Large intestine (tissue), 3 donors: ENCODE results near the gene KRT6B. TPM values are rescaled to one million over a fixed set of nuclear protein-coding genes. Genes with fewer than 3 reads are reported as not detected.
A peak's percentile ranks its signal among the peaks of the same experiment; 100 is the strongest.
"Not testable (repeated sequence)": the region's sequence is repeated elsewhere in the genome, so short reads cannot be mapped to it uniquely, and the experiment has no call there.

ENCODE experiments used
- DNase-seq, 2 donors: peaks; one replicate each; pipeline versions ENCODE4 v3.0.0 to v3.0.0-alpha.2; 2013
- H3K27ac ChIP-seq: one replicate; pipeline ENCODE4 v1.5.1; 2013; ENCODE audit warnings: low read length
- H3K27me3 ChIP-seq: 2 replicates; pipeline ENCODE4 v1.6.1; 2013; ENCODE audit warnings: low read length; ENCODE audit not compliant: control insufficient read depth, insufficient read depth
- H3K36me3 ChIP-seq: 2 replicates; pipeline ENCODE4 v1.6.1; 2013; ENCODE audit warnings: low read length; ENCODE audit not compliant: control insufficient read depth, insufficient read depth
- H3K4me1 ChIP-seq: one replicate; pipeline ENCODE4 v1.6.1; 2013; ENCODE audit warnings: low read length; ENCODE audit not compliant: control insufficient read depth, insufficient read depth
- H3K4me3 ChIP-seq: one replicate; pipeline ENCODE4 v1.5.1; 2013; ENCODE audit warnings: low read length
- H3K9me3 ChIP-seq: one replicate; pipeline ENCODE4 v1.6.1; 2013; ENCODE audit warnings: mild to moderate bottlenecking, low read depth, low read length, moderate library complexity; ENCODE audit not compliant: control insufficient read depth
- WGBS: methylation state at CpG from one replicate; pipeline ENCODE4 v1.1.5; 2013; ENCODE audit warnings: low lambda C conversion rate; ENCODE audit not compliant: insufficient coverage; 5-methylcytosine and 5-hydroxymethylcytosine counted together
- polyA plus RNA-seq: library from polyadenylated mRNA; unstranded; fragments of 120-200 nt; gene quantifications from one replicate; pipeline ENCODE4 v1.2.1, GENCODE V29; 2013

Gene KRT6B
- polyA plus RNA-seq, 1 donor: not detected

- Histone ChIP-seq H3K27ac (no peak overlapping the region), H3K36me3 (no peaks in the 10 kb centered on the region), H3K27me3 (peaks cover 2% of the 10 kb centered on the region), H3K9me3 (no peaks in the 10 kb centered on the region), H3K4me1 (no peaks in the 10 kb centered on the region), H3K4me3 (no peak overlapping the region)
- peak in 1 of 2 donors; percentile 18 for DNase-seq
- no CpG with 5 or more reads among the region's 10 CpGs for WGBS
Observed at GRCh38 chr12:52415870-52416750, 35.8 kb downstream of the KRT6B start.

DNA sequence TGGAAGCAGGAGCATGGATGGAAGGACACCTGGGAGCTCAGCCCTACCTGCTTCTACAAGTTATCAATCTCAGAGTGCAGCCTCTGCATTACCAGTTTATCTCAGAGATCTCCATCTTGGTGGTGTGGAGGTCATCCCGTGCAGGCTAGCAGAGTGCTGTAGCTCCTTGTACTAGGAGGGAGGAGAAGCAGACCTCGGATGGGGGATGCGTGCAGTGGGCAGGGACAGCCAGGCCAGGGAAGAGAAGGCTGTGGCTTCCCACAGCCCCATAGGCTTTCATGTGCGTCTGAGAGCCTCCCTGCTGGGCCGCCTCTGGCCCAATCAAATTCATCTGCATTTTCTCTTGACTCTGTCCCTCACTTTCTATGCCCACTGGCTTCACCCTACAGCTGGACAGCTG is 37.0 kb downstream of the KRT6B start:
- H3K27ac ChIP-seq: no peak overlapping the region
- DNase-seq: no peak
- H3K4me1 ChIP-seq: no peaks in the 10 kb centered on the region
- H3K36me3 ChIP-seq: no peaks in the 10 kb centered on the region
- peaks cover 2% of the 10 kb centered on the region for H3K27me3 ChIP-seq
- no peak overlapping the region for H3K4me3 ChIP-seq
- no CpG with 5 or more reads among the region's 5 CpGs for WGBS
- H3K9me3 ChIP-seq: no peaks in the 10 kb centered on the region

DNA sequence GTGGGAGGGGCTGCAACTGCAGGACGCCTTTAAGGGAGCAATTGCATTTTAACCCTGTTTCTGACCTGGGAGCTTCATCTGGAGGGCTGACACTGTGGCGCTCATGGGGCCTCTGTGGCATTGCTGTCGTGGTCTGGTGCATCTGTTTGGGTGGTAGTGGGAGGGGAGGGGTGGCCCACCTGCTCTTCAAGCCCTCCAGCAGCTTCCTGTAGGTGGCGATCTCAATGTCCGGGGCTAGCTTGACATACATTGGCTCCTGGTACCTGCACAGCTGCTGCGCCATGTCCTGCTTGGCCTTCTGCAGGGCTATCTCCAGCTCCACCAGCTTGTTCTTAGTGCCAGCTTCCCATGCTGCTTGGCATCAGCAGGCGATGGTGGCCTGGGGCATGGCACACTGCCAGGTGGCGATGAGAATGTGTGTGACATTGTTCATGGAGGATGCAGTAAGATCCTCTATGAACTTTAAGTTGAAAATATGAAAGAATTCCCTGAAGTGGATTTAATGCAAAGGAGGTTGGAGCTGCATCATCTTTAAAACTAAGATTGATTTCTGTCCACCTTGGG is 38.1 kb downstream of the KRT6B start:
- no peak for DNase-seq
- whole genome bisulfite sequencing: no CpG with 5 or more reads among the region's 8 CpGs
- Histone ChIP-seq H3K9me3 (no peaks in the 10 kb centered on the region), H3K4me1 (no peaks in the 10 kb centered on the region), H3K27ac (no peak overlapping the region), H3K4me3 (no peak overlapping the region), H3K36me3 (no peaks in the 10 kb centered on the region), H3K27me3 (peaks cover 2% of the 10 kb centered on the region)

- Histone ChIP-seq H3K27ac (no peak overlapping the region), H3K4me3 (no peak overlapping the region), H3K36me3 (no peaks in the 10 kb centered on the region), H3K27me3 (peaks cover 2% of the 10 kb centered on the region), H3K9me3 (no peaks in the 10 kb centered on the region), H3K4me1 (no peaks in the 10 kb centered on the region)
- no CpG with 5 or more reads among the region's 4 CpGs for whole genome bisulfite sequencing
- no peak for DNase-seq
Observed at GRCh38 chr12:52413202-52413601, 38.7 kb downstream of the KRT6B start.

DNA sequence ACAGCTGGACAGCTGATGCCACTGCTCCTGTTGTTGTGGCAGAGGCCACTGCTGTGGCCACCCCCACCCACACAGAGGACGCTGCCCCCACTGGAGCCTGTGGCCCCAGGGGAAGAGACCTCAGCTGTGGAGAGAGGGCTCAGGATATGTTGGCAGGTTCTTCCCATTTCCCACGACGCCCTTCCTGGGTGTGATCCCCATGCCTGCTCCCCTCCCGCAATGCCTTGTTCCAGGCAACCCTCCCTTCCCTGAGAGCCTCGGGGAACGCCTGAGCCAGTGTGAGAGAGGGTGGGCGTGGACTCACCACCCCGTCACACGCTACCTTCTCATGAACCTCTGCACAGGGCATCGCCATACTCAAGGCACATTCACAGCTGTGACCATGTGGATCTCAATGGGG is 40.1 kb downstream of the KRT6B start:
- Histone ChIP-seq H3K27ac (no peak overlapping the region), H3K27me3 (peaks cover 2% of the 10 kb centered on the region), H3K4me1 (no peaks in the 10 kb centered on the region), H3K36me3 (no peaks in the 10 kb centered on the region), H3K9me3 (no peaks in the 10 kb centered on the region), H3K4me3 (no peak overlapping the region)
- no peak for DNase-seq
- no CpG with 5 or more reads among the region's 10 CpGs for WGBS

- H3K4me1 ChIP-seq, H3K4me3 ChIP-seq, DNase-seq, H3K27ac ChIP-seq, H3K9me3 ChIP-seq, H3K36me3 ChIP-seq, H3K27me3 ChIP-seq: not testable (repeated sequence)
- no CpG with 5 or more reads among the region's 1 CpG for WGBS
Observed at GRCh38 chr12:52410589-52411248, 41.2 kb downstream of the KRT6B start.

DNA sequence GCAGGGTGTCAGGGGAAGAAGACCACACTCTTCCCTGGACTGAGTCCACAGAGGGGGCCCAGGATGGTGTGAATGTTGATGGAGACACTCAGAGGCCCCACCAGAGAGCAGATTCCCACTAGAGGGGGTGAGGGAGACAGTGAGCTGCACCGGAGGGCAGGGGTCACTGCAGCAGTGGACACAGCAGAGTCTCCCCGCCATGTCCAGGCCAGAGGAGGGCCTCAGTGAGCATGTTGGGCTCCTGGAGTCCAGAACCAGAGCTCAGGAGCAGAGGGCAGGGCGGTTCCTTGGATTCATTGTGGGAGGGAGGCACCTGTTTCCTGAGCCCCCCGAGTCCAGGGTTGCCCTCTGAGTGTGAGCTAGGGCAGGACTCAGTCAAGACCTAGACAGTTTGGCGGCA is 44.0 kb downstream of the KRT6B start:
- no peaks in the 10 kb centered on the region for H3K36me3 ChIP-seq
- H3K9me3 ChIP-seq: no peaks in the 10 kb centered on the region
- no peak overlapping the region for H3K27ac ChIP-seq
- no peak for DNase-seq
- no peaks in the 10 kb centered on the region for H3K4me1 ChIP-seq
- peaks cover 5% of the 10 kb centered on the region for H3K27me3 ChIP-seq
- H3K4me3 ChIP-seq: no peak overlapping the region
- WGBS: no CpG with 5 or more reads among the region's 5 CpGs

GRCh38 chr12:52405922-52406385 is 46.0 kb downstream of the KRT6B start, which contains the start of gene KRT82:
Gene KRT82 (minus strand): TSS chr12:52406335. CDS start chr12:52406277, 58 bp downstream.
- Histone ChIP-seq H3K9me3 (no peaks in the 10 kb centered on the region), H3K27me3 (peaks cover 3% of the 10 kb centered on the region), H3K4me3 (no peak within 1 kb of the TSS), H3K27ac (no peak within 1 kb of the TSS), H3K4me1 (no peaks in the 10 kb centered on the region), H3K36me3 (no peaks in the 10 kb centered on the region)
- DNase-seq: no peak
- WGBS: no CpG with 5 or more reads among the region's 14 CpGs

- WGBS: no CpG with 5 or more reads among the region's 3 CpGs
- no peak for DNase-seq
- H3K9me3 ChIP-seq: no peaks in the 10 kb centered on the region
- no peak overlapping the region for H3K27ac ChIP-seq
- H3K4me3 ChIP-seq: no peak overlapping the region
- no peaks in the 10 kb centered on the region for H3K36me3 ChIP-seq
- H3K4me1 ChIP-seq: no peaks in the 10 kb centered on the region
- peaks cover 3% of the 10 kb centered on the region for H3K27me3 ChIP-seq
Observed at GRCh38 chr12:52404951-52405350, 47.0 kb downstream of the KRT6B start.

DNA sequence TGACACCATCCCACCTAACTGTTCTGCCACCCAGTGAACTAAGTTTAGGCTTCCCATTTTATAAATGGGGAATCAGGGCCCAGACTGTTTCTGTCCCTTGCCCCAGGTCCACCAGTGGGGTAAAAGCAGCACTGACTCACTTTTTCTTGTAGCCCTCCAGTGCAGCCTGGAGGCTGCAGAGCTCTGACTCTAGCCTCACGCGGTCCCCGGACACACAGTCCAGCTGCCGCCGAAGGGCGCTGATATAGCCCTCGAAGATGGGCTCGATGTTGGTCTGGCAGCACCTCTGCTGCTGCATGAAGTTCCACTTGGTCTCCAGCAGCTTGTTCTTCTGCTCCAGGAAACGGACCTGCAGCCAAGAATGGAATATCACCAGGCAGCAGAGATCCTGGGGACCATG is 48.4 kb downstream of the KRT6B start:
- no peak overlapping the region for H3K27ac ChIP-seq
- no peaks in the 10 kb centered on the region for H3K36me3 ChIP-seq
- no peak for DNase-seq
- H3K27me3 ChIP-seq: peaks cover 3% of the 10 kb centered on the region
- no CpG with 5 or more reads among the region's 9 CpGs for WGBS
- no peaks in the 10 kb centered on the region for H3K9me3 ChIP-seq
- no peaks in the 10 kb centered on the region for H3K4me1 ChIP-seq
- H3K4me3 ChIP-seq: no peak overlapping the region
